GM12878 (cell line): Measurements from ENCODE around the gene REV3L. TPM values are rescaled to one million over a fixed set of nuclear protein-coding genes. Genes with fewer than 3 reads are reported as not detected.

Experiments used
- ATF2 ChIP-seq: IDR thresholded peaks from 2 replicates; pipeline ENCODE4 v1.6.1; 2012; ENCODE audit warnings: low read length, inconsistent platforms
- BMI1 ChIP-seq: fragments of 450-650 bp; IDR thresholded peaks from 2 replicates; pipeline ENCODE4 v1.6.1; 2016; ENCODE audit warnings: mild to moderate bottlenecking, moderate library complexity, borderline replicate concordance
- CBFB ChIP-seq: IDR thresholded peaks from 2 replicates; pipeline ENCODE4 v1.6.1; 2016; ENCODE audit warnings: antibody characterized with exemption, low read depth
- CBX5 ChIP-seq: sonication (generic); IDR thresholded peaks from 2 replicates; pipeline ENCODE4 v1.6.1; 2016; ENCODE audit warnings: low read depth, moderate library complexity, mild to moderate bottlenecking, inconsistent platforms
- CHD1 ChIP-seq: IDR thresholded peaks from 2 replicates; pipeline ENCODE4 v1.6.1; 2012; ENCODE audit warnings: low read depth, low read length, improper control_type of control experiment
- EED ChIP-seq: sonication (generic); IDR thresholded peaks from 2 replicates; pipeline ENCODE4 v1.6.1; 2016; ENCODE audit warnings: antibody characterized with exemption, low read depth
- EGR1 ChIP-seq, 2 experiments: IDR thresholded peaks; 1 replicate in 1 of 2; 2 replicates in 1 of 2; pipeline ENCODE4 v1.6.1; 2011 to 2012; ENCODE audit warnings: low read depth in 2 of 2, low read length in 2 of 2, borderline replicate concordance in 1 of 2, mild to moderate bottlenecking in 1 of 2, moderate library complexity in 1 of 2
- IKZF1 ChIP-seq: fragments of 450-650 bp; conservative IDR thresholded peaks from 2 replicates; pipeline ENCODE4 v1.6.1; 2017; ENCODE audit warnings: antibody characterized with exemption, mild to moderate bottlenecking
- MTA2 ChIP-seq: fragments of 450-650 bp; IDR thresholded peaks from 2 replicates; pipeline ENCODE4 v1.6.1; 2016; ENCODE audit warnings: low read depth, mild to moderate bottlenecking, moderate library complexity
- NBN ChIP-seq: fragments of 450-650 bp; IDR thresholded peaks from 2 replicates; pipeline ENCODE4 v1.6.1; 2016
- NRF1 ChIP-seq: conservative IDR thresholded peaks from 2 replicates; pipeline ENCODE4 v1.6.1; 2011; ENCODE audit warnings: mild to moderate bottlenecking, low read depth, low read length, improper control_type of control experiment
- PAX8 ChIP-seq: fragments of 450-650 bp; IDR thresholded peaks from 2 replicates; pipeline ENCODE4 v1.6.1; 2017; ENCODE audit warnings: mild to moderate bottlenecking, moderate library complexity
- PBX3 ChIP-seq: IDR thresholded peaks from 2 replicates; pipeline ENCODE4 v1.6.1; 2011; ENCODE audit warnings: mild to moderate bottlenecking, low read depth, low read length, moderate library complexity; ENCODE audit not compliant: insufficient replicate concordance
- POLR2AphosphoS5 ChIP-seq: IDR thresholded peaks from 2 replicates; pipeline ENCODE4 v1.6.1; 2011; ENCODE audit warnings: mild to moderate bottlenecking, low read length, inconsistent platforms
- POU2F2 ChIP-seq: IDR thresholded peaks from 3 replicates; pipeline ENCODE4 v1.6.1; 2011; ENCODE audit warnings: low read depth, mild to moderate bottlenecking, low read length, borderline replicate concordance
- RAD51 ChIP-seq: fragments of 450-650 bp; IDR thresholded peaks from 2 replicates; pipeline ENCODE4 v1.6.1; 2016; ENCODE audit warnings: moderate library complexity, mild to moderate bottlenecking, inconsistent platforms
- RBBP5 ChIP-seq: fragments of 200-600 bp; sonication (generic); conservative IDR thresholded peaks from 2 replicates; pipeline ENCODE4 v1.6.1; 2016
- RELB ChIP-seq: fragments of 450-650 bp; IDR thresholded peaks from 2 replicates; pipeline ENCODE4 v1.6.1; 2017; ENCODE audit warnings: low read depth, mild to moderate bottlenecking, moderate library complexity
- SRF ChIP-seq, 2 experiments: IDR thresholded peaks; 2 replicates each; pipeline ENCODE4 v1.6.1; 2011; ENCODE audit warnings: low read depth in 2 of 2, low read length in 2 of 2, mild to moderate bottlenecking in 1 of 2, moderate library complexity in 1 of 2
- TCF3 ChIP-seq: IDR thresholded peaks from 2 replicates; pipeline ENCODE4 v1.6.1; 2012; ENCODE audit warnings: low read depth, mild to moderate bottlenecking, low read length, borderline replicate concordance; ENCODE audit not compliant: insufficient read depth
- WRNIP1 ChIP-seq: IDR thresholded peaks from 2 replicates; pipeline ENCODE4 v1.6.1; 2011; ENCODE audit warnings: low read depth, low read length, improper control_type of control experiment, borderline replicate concordance
- YY1 ChIP-seq: IDR thresholded peaks from 2 replicates; pipeline ENCODE4 v1.6.1; 2011; ENCODE audit warnings: low read depth, mild to moderate bottlenecking, low read length
- polyA plus RNA-seq, 11 experiments: library from polyadenylated mRNA; depleted of rRNA in 4 of 11; unstranded in 6 of 11; stranded (reverse) in 5 of 11; fragments of >200 nt; fragmentation: Nextera tagmentation in 4 of 11; fragmentation: Illumina TruSeq in 1 of 11; extraction: Ambion mirVana in 4 of 11; extraction: Trizol in 1 of 11; gene quantifications; 1 replicate in 1 of 11; 2 replicates in 10 of 11; pipeline versions ENCODE4 v1.2.1 to v1.2.3, GENCODE V29; 2011 to 2016; ENCODE audit warnings: inconsistent platforms in 2 of 11, missing spikeins in 2 of 11, low read depth in 1 of 11
- total RNA-seq, 4 experiments: library from RNA; depleted of rRNA in 3 of 4; stranded (reverse); fragments of >200 nt in 3 of 4; fragmentation: Illumina TruSeq in 1 of 4; extraction: Trizol in 1 of 4; gene quantifications; 2 replicates each; pipeline versions ENCODE4 v1.2.1 to v1.2.3, GENCODE V29; 2013 to 2021
- TF ChIP-seq, protein P1 (sequence below): fragments of 450-650 bp; formaldehyde crosslinking; IDR thresholded peaks from 2 replicates; pipeline ENCODE4 v1.4.0; 2022; ENCODE audit warnings: mild to moderate bottlenecking, moderate library complexity

REV3L gene
- total and polyA plus RNA-seq, 10 of the 15 experiments (the other 5 are each of a cell fraction or from before 2014, with no cell fraction given) = 7.6 to 33.6 (median 21.5) TPM

GRCh38 chr6:111483736-111484632 is 966 bp upstream of the REV3L start (continued):
- TF ChIP-seq, protein P1, sequence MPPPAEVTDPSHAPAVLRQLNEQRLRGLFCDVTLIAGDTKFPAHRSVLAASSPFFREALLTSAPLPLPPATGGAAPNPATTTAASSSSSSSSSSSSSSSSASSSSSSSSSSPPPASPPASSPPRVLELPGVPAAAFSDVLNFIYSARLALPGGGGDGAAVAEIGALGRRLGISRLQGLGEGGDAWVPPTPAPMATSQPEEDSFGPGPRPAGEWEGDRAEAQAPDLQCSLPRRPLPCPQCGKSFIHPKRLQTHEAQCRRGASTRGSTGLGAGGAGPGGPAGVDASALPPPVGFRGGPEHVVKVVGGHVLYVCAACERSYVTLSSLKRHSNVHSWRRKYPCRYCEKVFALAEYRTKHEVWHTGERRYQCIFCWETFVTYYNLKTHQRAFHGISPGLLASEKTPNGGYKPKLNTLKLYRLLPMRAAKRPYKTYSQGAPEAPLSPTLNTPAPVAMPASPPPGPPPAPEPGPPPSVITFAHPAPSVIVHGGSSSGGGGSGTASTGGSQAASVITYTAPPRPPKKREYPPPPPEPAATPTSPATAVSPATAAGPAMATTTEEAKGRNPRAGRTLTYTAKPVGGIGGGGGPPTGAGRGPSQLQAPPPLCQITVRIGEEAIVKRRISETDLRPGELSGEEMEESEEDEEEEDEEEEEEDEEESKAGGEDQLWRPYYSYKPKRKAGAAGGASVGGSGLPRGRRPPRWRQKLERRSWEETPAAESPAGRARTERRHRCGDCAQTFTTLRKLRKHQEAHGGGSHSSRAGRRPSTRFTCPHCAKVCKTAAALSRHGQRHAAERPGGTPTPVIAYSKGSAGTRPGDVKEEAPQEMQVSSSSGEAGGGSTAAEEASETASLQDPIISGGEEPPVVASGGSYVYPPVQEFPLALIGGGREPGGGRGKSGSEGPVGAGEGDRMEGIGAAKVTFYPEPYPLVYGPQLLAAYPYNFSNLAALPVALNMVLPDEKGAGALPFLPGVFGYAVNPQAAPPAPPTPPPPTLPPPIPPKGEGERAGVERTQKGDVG = no peak
- TF ChIP-seq WRNIP1 (no peak), IKZF1 (peak; percentile 89), NBN (peak; percentile 97), EED (peak; percentile 63; the same call in 1 of the 2 replicates), SRF (IDR thresholded peaks at IDR 0.05; ENCODE audit: low read depth in 2 of 2, low read length in 2 of 2) (peak; percentile 48 to 81; a peak in 3 of 4 replicates), RBBP5 (no peak), RELB (peak; percentile 78), CHD1 (peak; percentile 77; the same call in 1 of the 2 replicates), YY1 (no peak), POU2F2 (peak; percentile 78; the same call in 2 of the 3 replicates), CBX5 (0 out of 2 replicates have a peak, but pooled peaks have one; percentile 11), CBFB (peak; percentile 77; the same call in 1 of the 2 replicates), TCF3 (peak; percentile 70; the same call in 1 of the 2 replicates), BMI1 (no peak), NRF1 (0 out of 2 replicates have a peak, but pooled peaks have one; percentile 32), PBX3 (no peak), PAX8 (no peak; the same call in 1 of the 2 replicates), POLR2AphosphoS5 (peak; percentile 97), EGR1 (IDR thresholded peaks at IDR 0.05; ENCODE audit: borderline replicate concordance in 1 of 2, low read depth in 2 of 2, low read length in 2 of 2) (peak; percentile 7 to 87), MTA2 (peak; percentile 43; the same call in 1 of the 2 replicates), ATF2 (0 out of 2 replicates have a peak, but pooled peaks have one; percentile 29), RAD51 (peak; percentile 57; the same call in 1 of the 2 replicates)
